OCI-LY7 (cell line): ENCODE data around the gene EGLN2. TPM values are rescaled to one million over a fixed set of nuclear protein-coding genes. Genes with fewer than 3 reads are reported as not detected.

Experiments
- BruUV-seq: library from RNA; stranded (reverse); fragments of 400-500 nt; replicated peaks from 2 replicates; lab custom pipeline; 2021; lab: Mats Ljungman, UMichigan
- CTCF ChIA-PET: fragments of 300-600 bp; sonication (Branson Sonifier 250); formaldehyde crosslinking; loops from one replicate; lab custom pipeline; 2022; ENCODE audit warnings: antibody characterized with exemption; ENCODE audit not compliant: unreplicated experiment; lab: Charles Lee
- POLR2A ChIA-PET: fragments of 300-600 bp; sonication (Branson Sonifier 250); formaldehyde crosslinking; loops from one replicate; lab custom pipeline; 2022; ENCODE audit warnings: antibody characterized with exemption; lab: Charles Lee
- DNase-seq: peaks from one replicate; pipeline ENCODE4 v3.0.0-alpha.2; 2015; ENCODE audit warnings: low spot score
- H2AFZ ChIP-seq: fragments of 200-600 bp; sonication (generic), shearing (Covaris generic); 2 replicates; pipeline ENCODE4 v1.6.1; 2014; ENCODE audit warnings: mild to moderate bottlenecking, antibody characterized with exemption, low read length, moderate library complexity
- H3K27ac ChIP-seq: fragments of 200-600 bp; sonication (generic); 2 replicates; pipeline ENCODE4 v1.5.1; 2014; ENCODE audit warnings: mixed run types, low read depth, mild to moderate bottlenecking, moderate library complexity, low read length, inconsistent platforms; ENCODE audit not compliant: poor library complexity, severe bottlenecking
- H3K36me3 ChIP-seq: fragments of 200-600 bp; sonication (generic); 2 replicates; pipeline ENCODE4 v1.6.1; 2014; ENCODE audit warnings: mild to moderate bottlenecking, antibody characterized with exemption, low read length, moderate library complexity, mixed read lengths; ENCODE audit not compliant: insufficient read depth
- H3K4me1 ChIP-seq: fragments of 200-600 bp; sonication (generic); 2 replicates; pipeline ENCODE4 v1.5.1; 2014; ENCODE audit warnings: mild to moderate bottlenecking, low read length; ENCODE audit not compliant: insufficient read depth, poor library complexity, severe bottlenecking
- H3K4me2 ChIP-seq: fragments of 200-600 bp; sonication (generic); 2 replicates; pipeline ENCODE4 v1.6.1; 2014; ENCODE audit warnings: mild to moderate bottlenecking, low read length
- H3K4me3 ChIP-seq: fragments of 200-600 bp; sonication (generic); 2 replicates; pipeline ENCODE4 v1.5.1; 2014; ENCODE audit warnings: mild to moderate bottlenecking, low read depth, low read length; ENCODE audit not compliant: poor library complexity, severe bottlenecking
- H3K79me2 ChIP-seq: fragments of 200-600 bp; sonication (generic); 2 replicates; pipeline ENCODE4 v1.6.1; 2016; ENCODE audit warnings: low read depth, mild to moderate bottlenecking, low read length, moderate library complexity, mixed read lengths; ENCODE audit not compliant: insufficient read depth
- H3K9me2 ChIP-seq: fragments of 200-600 bp; sonication (generic); 2 replicates; pipeline ENCODE4 v1.6.1; 2016; ENCODE audit warnings: mild to moderate bottlenecking, low read length, mixed read lengths; ENCODE audit not compliant: insufficient read depth
- H3K9me3 ChIP-seq: fragments of 200-600 bp; sonication (generic); 2 replicates; pipeline ENCODE4 v1.6.1; 2014; ENCODE audit warnings: mild to moderate bottlenecking, mixed run types, low read length, mixed read lengths
- H4K20me1 ChIP-seq: fragments of 200-600 bp; sonication (generic); 2 replicates; pipeline ENCODE4 v1.6.1; 2014; ENCODE audit warnings: mild to moderate bottlenecking, antibody characterized with exemption, low read length, moderate library complexity, mixed read lengths; ENCODE audit not compliant: insufficient read depth
- CTCF ChIP-seq: fragments of 200-600 bp; sonication (generic); conservative IDR thresholded peaks from 2 replicates; pipeline ENCODE4 v1.5.1; 2014; ENCODE audit warnings: mild to moderate bottlenecking, antibody characterized with exemption, low read length, moderate library complexity, mixed read lengths
- EZH2phosphoT487 ChIP-seq: fragments of 200-600 bp; sonication (generic); IDR thresholded peaks from 2 replicates; pipeline ENCODE4 v1.6.1; 2018; ENCODE audit warnings: low read depth, borderline replicate concordance, mild to moderate bottlenecking, mixed run types, antibody characterized with exemption, low read length, moderate library complexity, mixed read lengths
- intact Hi-C: fragments of 100-400 bp; cut with micrococcal nuclease; formaldehyde crosslinking; loops from one replicate; pipeline ENCODE4 v1.10.0; 2022; ENCODE audit not compliant: unreplicated experiment
- total RNA-seq, 2 experiments: library from RNA; depleted of rRNA in 1 of 2; stranded (reverse); fragments of >200 nt in 1 of 2; shearing (Covaris generic) in 1 of 2; gene quantifications; 2 replicates each; pipeline ENCODE4 v1.2.3, GENCODE V29; 2014 to 2022

EGLN2 gene
- total RNA-seq, 2 experiments from 2014 or later, result 81.6 to 87.9 TPM

GRCh38 chr19:40750874-40751537 lies 48.0 kb upstream of the EGLN2 start, which contains the start of gene SNRPA:
TSS of gene SNRPA (plus strand) at chr19:40751203. CDS start at chr19:40751409, 206 bp downstream.
- Histone ChIP-seq H3K4me2 (peak within 1 kb of the TSS; percentile 90), H3K79me2 (peaks cover 69% of the 10 kb centered on the region), H3K4me3 (peak within 1 kb of the TSS; percentile 80), H3K9me3 (no peaks in the 10 kb centered on the region), H4K20me1 (peaks cover 22% of the 10 kb centered on the region), H3K36me3 (peaks cover 44% of the 10 kb centered on the region), H3K4me1 (peaks cover 52% of the 10 kb centered on the region), H2AFZ (no peak within 1 kb of the TSS; the same call in 1 of the 2 replicates), H3K27ac (peak within 1 kb of the TSS; percentile 79), H3K9me2 (no peaks in the 10 kb centered on the region)
- ChIA-PET POLR2A (interaction anchor here (0.8 to 3.8 kb wide), 5 partner anchors 10 to 55 kb away, joined by 3 to 29 read pairs (median 4); partner anchors contain the start of gene RAB4B), CTCF (interaction anchor here (1.0 kb wide), 1 partner anchor 88 kb away, joined by 3 read pairs; no protein-coding TSS in a partner anchor)
- intact Hi-C loops, result loop anchor here (1.0 to 5.0 kb wide), 4 partner anchors 26 to 89 kb away; partner anchors contain the start of gene EGLN2
- no peak for TF ChIP-seq EZH2phosphoT487
- TF ChIP-seq CTCF, result no peak
- BruUV-seq, result no TSS peak
- DNase-seq, result peak; percentile 99

GRCh38 chr19:40752257-40752781 lies 46.7 kb upstream of the EGLN2 start:
- Histone ChIP-seq H4K20me1 (peaks cover 25% of the 10 kb centered on the region), H3K9me2 (no peaks in the 10 kb centered on the region), H3K4me2 (peak overlapping the region; percentile 80), H3K79me2 (peaks cover 82% of the 10 kb centered on the region), H3K9me3 (no peaks in the 10 kb centered on the region), H3K4me1 (peaks cover 61% of the 10 kb centered on the region), H3K4me3 (peak overlapping the region; percentile 80), H2AFZ (no peak overlapping the region), H3K27ac (peak overlapping the region; percentile 76), H3K36me3 (peaks cover 57% of the 10 kb centered on the region)
- POLR2A ChIA-PET, result interaction anchor here (0.7 to 4.3 kb wide), 4 partner anchors 24 to 501 kb away, joined by 3 to 31 read pairs (median 4); partner anchors contain the start of genes EGLN2 and RAB4B
- DNase-seq, result no peak
- no TSS peak for BruUV-seq
- intact Hi-C loops, result loop anchor here (5.0 kb wide), 1 partner anchor 90 kb away; no protein-coding TSS in a partner anchor
- CTCF ChIA-PET, result interaction anchor here (0.5 to 0.6 kb wide), 2 partner anchors 11 to 1150 kb away, joined by 3 to 5 read pairs; no protein-coding TSS in a partner anchor
- TF ChIP-seq EZH2phosphoT487 (no peak), CTCF (no peak)
